HG03457 (cell line): ENCODE measurements around the gene DRC3.

Experiments
- ATAC-seq: cut with Tn5 transposase; IDR thresholded peaks from one replicate; pipeline ENCODE4 v1.9.1; 2021; ENCODE audit warnings: moderate number of reproducible peaks; ENCODE audit not compliant: unreplicated experiment

Gene DRC3

GRCh38 chr17:18041776-18042175 lies 69.1 kb downstream of the DRC3 start:
- ATAC-seq: no peak

DNA sequence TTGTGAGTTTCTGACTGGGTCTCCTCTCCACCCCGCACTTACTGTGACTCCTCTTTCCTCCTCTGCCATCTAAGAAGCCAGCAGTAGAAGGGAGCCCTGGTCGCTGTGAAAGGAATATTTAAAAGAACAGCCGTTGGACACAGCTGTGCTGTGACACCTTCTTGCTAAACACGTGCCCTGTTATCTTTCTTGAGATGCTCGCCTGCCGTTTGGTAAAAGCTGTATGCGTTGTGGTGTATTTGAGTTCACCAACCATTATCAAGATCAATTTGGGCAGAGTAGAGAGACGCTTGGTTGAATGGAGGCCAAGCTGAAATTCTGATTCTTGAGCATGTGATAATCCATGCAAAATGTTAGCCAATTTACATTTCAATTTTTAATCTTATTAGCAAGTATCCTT lies 70.3 kb downstream of the DRC3 start:
- ATAC-seq: no peak

DNA sequence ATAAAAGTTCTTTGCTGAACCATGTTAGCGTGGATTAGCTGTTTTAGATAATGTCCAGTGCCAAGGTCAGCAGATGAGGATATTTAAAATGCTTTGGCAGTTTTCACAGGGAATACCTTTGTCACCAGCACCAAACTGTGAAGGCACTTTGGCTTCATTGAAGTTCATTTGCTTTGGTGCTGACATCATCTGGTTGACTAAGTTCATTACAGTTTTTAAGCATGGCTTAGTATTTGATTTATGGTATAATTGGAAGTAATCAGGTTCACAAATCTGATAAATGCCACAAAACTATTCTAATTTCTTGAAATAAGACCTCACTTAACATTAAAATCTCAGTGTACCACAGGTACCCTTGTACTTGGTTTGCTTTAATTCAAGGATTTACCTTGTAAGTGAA lies 70.8 kb downstream of the DRC3 start:
- ATAC-seq: no peak

GRCh38 chr17:18044609-18045008 lies 71.9 kb downstream of the DRC3 start:
- ATAC-seq: no peak

- ATAC-seq: no peak
These were observed 73.2 kb downstream of the DRC3 start for GRCh38 chr17:18045691-18046350.

DNA sequence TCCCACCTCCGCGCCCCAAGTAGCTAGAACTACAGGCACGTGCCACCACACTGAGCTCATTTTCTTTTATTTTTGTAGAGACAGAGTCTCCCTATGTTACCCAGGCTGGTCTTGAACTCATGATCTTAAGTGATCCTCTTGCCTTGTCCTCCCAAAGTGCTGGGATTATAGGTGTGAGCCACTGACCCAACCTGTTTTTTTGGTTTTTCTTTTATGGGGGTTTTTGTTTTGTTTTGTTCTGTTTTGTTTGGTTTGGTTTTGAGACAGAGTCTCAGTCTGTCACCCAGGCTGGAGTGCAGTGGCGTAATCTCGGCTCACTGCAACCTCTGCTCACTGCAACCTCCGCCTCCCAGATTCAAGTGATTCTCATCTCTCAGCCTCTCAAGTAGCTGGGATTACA lies 82.9 kb downstream of the DRC3 start:
- ATAC-seq: no peak

- no peak for ATAC-seq
These were observed 83.6 kb downstream of the DRC3 start for GRCh38 chr17:18056214-18056613.

- no peak for ATAC-seq
These were observed 86.6 kb downstream of the DRC3 start for GRCh38 chr17:18059283-18059682.

- ATAC-seq: no peak
These were observed 91.4 kb downstream of the DRC3 start for GRCh38 chr17:18064053-18064452.

DNA sequence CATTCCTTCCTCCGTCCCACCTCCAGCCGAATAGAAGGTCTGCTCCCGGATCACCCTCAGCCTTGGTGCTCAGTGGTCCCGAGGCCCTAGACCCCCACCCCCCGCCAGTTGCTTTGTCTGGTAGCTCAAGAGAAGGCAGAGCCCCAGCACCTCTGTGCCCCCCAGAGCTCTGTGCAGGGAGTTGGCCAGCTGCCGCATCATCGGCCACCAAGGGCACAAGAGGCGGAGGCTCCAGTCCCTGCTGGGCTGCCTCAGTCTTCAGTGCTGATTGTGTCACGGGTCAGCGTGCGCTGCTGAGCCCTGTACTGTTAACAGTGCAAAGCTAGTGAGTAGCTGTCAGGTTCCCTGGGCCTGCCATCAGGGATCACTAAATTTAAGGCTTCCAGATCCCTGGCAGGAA lies 92.9 kb downstream of the DRC3 start:
- ATAC-seq: no peak
